HG02678 (cell line): ENCODE results near the gene OR13D1.
"Not testable (repeated sequence)": the region's sequence is repeated elsewhere in the genome, so short reads cannot be mapped to it uniquely, and the experiment has no call there.

Experiments
- ATAC-seq: cut with Tn5 transposase; IDR thresholded peaks from one replicate; pipeline ENCODE4 v1.9.1; 2021; ENCODE audit warnings: mild to moderate bottlenecking, moderate library complexity; ENCODE audit not compliant: unreplicated experiment

OR13D1 gene

GRCh38 chr9:104694218-104694617 lies at the start of gene OR13D1:
Gene OR13D1, plus strand, starts transcription at chr9:104694518. Its CDS starts 0 bp downstream, at chr9:104694518.
- no peak for ATAC-seq

DNA sequence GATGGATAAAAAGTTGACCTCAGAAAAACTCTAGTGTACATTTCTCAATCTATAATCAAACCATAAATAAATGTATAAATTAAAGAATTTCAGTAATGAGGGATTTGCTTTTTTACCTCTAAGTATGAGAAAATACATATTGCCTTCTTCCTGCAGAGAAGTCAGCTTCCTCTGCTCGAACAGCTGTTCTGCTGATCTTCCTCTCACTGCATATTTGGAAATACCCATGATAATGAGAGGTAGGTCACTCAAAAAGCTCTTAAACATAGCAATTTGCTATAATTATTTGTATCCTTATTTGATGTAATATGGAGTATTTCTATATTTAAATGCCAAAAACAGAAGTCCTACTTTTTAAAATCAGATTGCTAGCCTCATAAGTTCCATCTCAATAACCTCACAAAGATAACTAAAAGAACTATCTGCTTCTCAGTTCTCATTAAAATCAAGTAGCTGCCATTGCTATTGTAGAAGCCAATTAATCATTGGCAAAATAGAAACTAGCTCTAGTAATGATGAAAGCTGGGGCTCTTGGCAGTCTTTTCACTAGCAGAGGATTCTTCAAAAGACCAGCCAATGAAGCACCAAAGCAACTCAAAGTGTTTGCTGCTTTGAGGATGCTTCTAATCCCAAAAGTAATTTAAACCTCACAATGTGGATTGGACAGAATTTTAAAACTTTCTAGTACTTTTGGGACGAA lies 35.7 kb upstream of the OR13D1 start:
- no peak for ATAC-seq

GRCh38 chr9:104675611-104676010 lies 18.7 kb upstream of the OR13D1 start:
- ATAC-seq, result no peak

- peak; percentile 60 for ATAC-seq
Observed at GRCh38 chr9:104682642-104683041, 11.7 kb upstream of the OR13D1 start.

GRCh38 chr9:104686081-104686480 lies 8.2 kb upstream of the OR13D1 start:
- no peak for ATAC-seq

DNA sequence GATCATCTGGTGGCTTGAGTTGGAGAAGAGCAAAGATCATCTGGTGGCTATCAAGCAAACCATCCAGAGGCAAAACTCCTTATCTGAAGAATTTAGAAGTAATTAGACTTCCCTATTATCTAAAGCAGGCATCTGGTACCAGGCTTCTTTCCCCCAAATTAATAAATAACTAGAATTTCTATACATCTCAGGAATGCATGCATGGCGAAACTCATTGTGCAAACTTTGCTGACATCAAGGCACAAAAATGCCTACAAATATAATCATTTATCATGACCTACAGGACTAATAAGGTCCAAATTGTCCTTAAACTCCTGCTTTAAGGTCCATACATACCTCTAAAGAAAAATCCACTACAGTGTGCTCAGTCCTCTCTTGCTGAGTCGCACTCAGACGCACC lies 6.0 kb downstream of the OR13D1 start:
- ATAC-seq, result no peak

DNA sequence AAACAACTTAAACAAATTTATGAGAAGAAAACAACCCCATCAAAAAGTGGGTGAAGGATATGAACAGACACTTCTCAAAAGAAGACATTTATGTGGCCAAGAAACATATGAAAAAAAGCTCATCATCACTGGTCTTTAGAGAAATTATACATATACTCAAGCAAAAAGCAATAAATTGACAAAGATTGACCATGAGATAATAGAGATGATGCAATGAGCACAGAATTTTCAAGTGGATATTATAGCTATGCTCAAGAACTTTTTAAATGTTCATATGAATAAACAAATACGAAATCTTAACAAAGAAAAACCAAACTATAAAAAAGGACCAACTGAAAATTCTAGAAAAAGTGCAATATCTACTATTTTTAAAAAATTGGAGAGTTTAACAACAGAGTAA lies 14.4 kb downstream of the OR13D1 start:
- ATAC-seq, result not testable (repeated sequence)

- no peak for ATAC-seq
Observed at GRCh38 chr9:104711604-104712003, 17.3 kb downstream of the OR13D1 start.

GRCh38 chr9:104725014-104725413 lies 30.7 kb downstream of the OR13D1 start:
- no peak for ATAC-seq

GRCh38 chr9:104738452-104738851 lies 44.1 kb downstream of the OR13D1 start:
- no peak for ATAC-seq

- ATAC-seq, result no peak
Observed at GRCh38 chr9:104740621-104741020, 46.3 kb downstream of the OR13D1 start.

- peak; percentile 38 for ATAC-seq
Observed at GRCh38 chr9:104743376-104743985, 49.2 kb downstream of the OR13D1 start.
